Panc1 (cell line): ENCODE data around the gene SMTNL2. TPM values are rescaled to one million over a fixed set of nuclear protein-coding genes. Genes with fewer than 3 reads are reported as not detected.

Experiments
- ATAC-seq: fragments of 200-7000 bp; cut with Tn5 transposase; 2 replicates; pipeline ENCODE4 v1.9.1; 2020; ENCODE audit warnings: mild to moderate bottlenecking, moderate library complexity
- BruUV-seq: library from RNA; stranded (reverse); fragments of 400-500 nt; replicated peaks from 2 replicates; lab custom pipeline; 2021; lab: Mats Ljungman, UMichigan
- CTCF ChIA-PET: fragments of 300-600 bp; sonication (Branson Sonifier 250); formaldehyde crosslinking; loops from one replicate; lab custom pipeline; 2022; ENCODE audit warnings: antibody characterized with exemption; lab: Charles Lee
- POLR2A ChIA-PET: fragments of 300-600 bp; sonication (Branson Sonifier 250); formaldehyde crosslinking; loops from one replicate; lab custom pipeline; 2022; ENCODE audit warnings: antibody characterized with exemption; lab: Charles Lee
- DNase-seq: peaks from one replicate; pipeline ENCODE4 v3.0.0-alpha.2; 2010; ENCODE audit warnings: low read depth, low spot score
- H3K27ac ChIP-seq: 2 replicates; pipeline ENCODE4 v1.5.1; 2011; ENCODE audit warnings: mild to moderate bottlenecking, low read length, inconsistent platforms
- H3K27me3 ChIP-seq: fragments of 200-500 bp; sonication (Bioruptor generic); 2 replicates; pipeline ENCODE4 v1.6.0; 2014; ENCODE audit warnings: low read length, inconsistent platforms; ENCODE audit not compliant: control insufficient read depth, insufficient read depth
- H3K36me3 ChIP-seq: fragments of 200-500 bp; sonication (Bioruptor generic); 2 replicates; pipeline ENCODE4 v1.5.1; 2014; ENCODE audit warnings: inconsistent platforms, mild to moderate bottlenecking, low read length, moderate library complexity; ENCODE audit not compliant: control insufficient read depth, insufficient read depth
- H3K4me1 ChIP-seq: 2 replicates; pipeline ENCODE4 v1.5.1; 2011; ENCODE audit warnings: inconsistent platforms, mild to moderate bottlenecking, low read length, moderate library complexity; ENCODE audit not compliant: control insufficient read depth, insufficient read depth
- H3K4me3 ChIP-seq, 2 experiments: 2 replicates each; pipeline ENCODE4 v1.5.1; 2011 to 2012; ENCODE audit warnings: low read depth in 2 of 2, low read length in 2 of 2, mild to moderate bottlenecking in 2 of 2, inconsistent platforms in 1 of 2, moderate library complexity in 1 of 2
- H3K9me3 ChIP-seq: fragments of 200-500 bp; sonication (Bioruptor generic); 2 replicates; pipeline ENCODE4 v1.5.1; 2014; ENCODE audit warnings: low read depth, mild to moderate bottlenecking, inconsistent platforms, low read length, moderate library complexity; ENCODE audit not compliant: control insufficient read depth, insufficient read depth
- POLR2AphosphoS5 ChIP-seq: IDR thresholded peaks from 2 replicates; pipeline ENCODE4 v1.6.1; 2012; ENCODE audit warnings: mild to moderate bottlenecking, low read depth, low read length, moderate library complexity
- SIN3A ChIP-seq: IDR thresholded peaks from 2 replicates; pipeline ENCODE4 v1.6.1; 2012; ENCODE audit warnings: low read depth, mild to moderate bottlenecking, low read length, moderate library complexity, borderline replicate concordance; ENCODE audit not compliant: insufficient read depth
- TCF7L2 ChIP-seq: IDR thresholded peaks from 2 replicates; pipeline ENCODE4 v1.6.1; 2011; ENCODE audit warnings: mild to moderate bottlenecking, low read depth, low read length, inconsistent platforms
- in situ Hi-C: cut with HindIII; loops from 2 replicates; pipeline ENCODE4 v1.10.0; 2016; ENCODE audit warnings: low sequenced_read_pairs, low pct_unique_long_range_greater_than_20kb
- intact Hi-C: fragments of 100-400 bp; cut with micrococcal nuclease; formaldehyde crosslinking; loops from one replicate; pipeline ENCODE4 v1.10.0; 2022; ENCODE audit not compliant: unreplicated experiment
- total RNA-seq: library from RNA; stranded (reverse); gene quantifications from one replicate; pipeline ENCODE4 v1.2.1, GENCODE V29; 2021; ENCODE audit not compliant: unreplicated experiment
- TF ChIP-seq, protein P1 (sequence below), 2 experiments: IDR thresholded peaks; 2 replicates each; pipeline ENCODE4 v1.6.1; 2011 to 2012; ENCODE audit warnings: low read depth in 2 of 2, control low read depth in 1 of 2, low read length in 1 of 2, mild to moderate bottlenecking in 1 of 2, moderate library complexity in 1 of 2; ENCODE audit not compliant: insufficient read depth in 1 of 2
- TF ChIP-seq, protein P2 (sequence below): fragments of 450-650 bp; IDR thresholded peaks from 2 replicates; pipeline ENCODE4 v1.5.1; 2017; ENCODE audit warnings: mild to moderate bottlenecking

The SMTNL2 gene
- total RNA-seq, 1 experiment from 2014 or later, result not detected

GRCh38 chr17:4583782-4584100 lies 588 bp upstream of the SMTNL2 start:
- peak; percentile 73 for ATAC-seq
- peak overlapping the region in 1 of 2 experiments; percentile 27; a peak in 2 of 4 replicates for H3K4me3 ChIP-seq

GRCh38 chr17:4584917-4585637 lies 748 bp downstream of the SMTNL2 start:
- Histone ChIP-seq H3K27ac (no peak overlapping the region), H3K36me3 (no peaks in the 10 kb centered on the region), H3K4me1 (no peaks in the 10 kb centered on the region), H3K27me3 (no peaks in the 10 kb centered on the region; the same call in 1 of the 2 replicates), H3K4me3 (no peak overlapping the region), H3K9me3 (no peaks in the 10 kb centered on the region)
- in situ Hi-C loops, result no loop called here
- TF ChIP-seq TCF7L2 (no peak), POLR2AphosphoS5 (no peak), SIN3A (no peak)
- TF ChIP-seq, protein P1, sequence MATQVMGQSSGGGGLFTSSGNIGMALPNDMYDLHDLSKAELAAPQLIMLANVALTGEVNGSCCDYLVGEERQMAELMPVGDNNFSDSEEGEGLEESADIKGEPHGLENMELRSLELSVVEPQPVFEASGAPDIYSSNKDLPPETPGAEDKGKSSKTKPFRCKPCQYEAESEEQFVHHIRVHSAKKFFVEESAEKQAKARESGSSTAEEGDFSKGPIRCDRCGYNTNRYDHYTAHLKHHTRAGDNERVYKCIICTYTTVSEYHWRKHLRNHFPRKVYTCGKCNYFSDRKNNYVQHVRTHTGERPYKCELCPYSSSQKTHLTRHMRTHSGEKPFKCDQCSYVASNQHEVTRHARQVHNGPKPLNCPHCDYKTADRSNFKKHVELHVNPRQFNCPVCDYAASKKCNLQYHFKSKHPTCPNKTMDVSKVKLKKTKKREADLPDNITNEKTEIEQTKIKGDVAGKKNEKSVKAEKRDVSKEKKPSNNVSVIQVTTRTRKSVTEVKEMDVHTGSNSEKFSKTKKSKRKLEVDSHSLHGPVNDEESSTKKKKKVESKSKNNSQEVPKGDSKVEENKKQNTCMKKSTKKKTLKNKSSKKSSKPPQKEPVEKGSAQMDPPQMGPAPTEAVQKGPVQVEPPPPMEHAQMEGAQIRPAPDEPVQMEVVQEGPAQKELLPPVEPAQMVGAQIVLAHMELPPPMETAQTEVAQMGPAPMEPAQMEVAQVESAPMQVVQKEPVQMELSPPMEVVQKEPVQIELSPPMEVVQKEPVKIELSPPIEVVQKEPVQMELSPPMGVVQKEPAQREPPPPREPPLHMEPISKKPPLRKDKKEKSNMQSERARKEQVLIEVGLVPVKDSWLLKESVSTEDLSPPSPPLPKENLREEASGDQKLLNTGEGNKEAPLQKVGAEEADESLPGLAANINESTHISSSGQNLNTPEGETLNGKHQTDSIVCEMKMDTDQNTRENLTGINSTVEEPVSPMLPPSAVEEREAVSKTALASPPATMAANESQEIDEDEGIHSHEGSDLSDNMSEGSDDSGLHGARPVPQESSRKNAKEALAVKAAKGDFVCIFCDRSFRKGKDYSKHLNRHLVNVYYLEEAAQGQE (IDR thresholded peaks at IDR 0.05; ENCODE audit: insufficient read depth in 1 of 2, low read depth in 2 of 2, low read length in 1 of 2), result no peak
- TF ChIP-seq, protein P2, sequence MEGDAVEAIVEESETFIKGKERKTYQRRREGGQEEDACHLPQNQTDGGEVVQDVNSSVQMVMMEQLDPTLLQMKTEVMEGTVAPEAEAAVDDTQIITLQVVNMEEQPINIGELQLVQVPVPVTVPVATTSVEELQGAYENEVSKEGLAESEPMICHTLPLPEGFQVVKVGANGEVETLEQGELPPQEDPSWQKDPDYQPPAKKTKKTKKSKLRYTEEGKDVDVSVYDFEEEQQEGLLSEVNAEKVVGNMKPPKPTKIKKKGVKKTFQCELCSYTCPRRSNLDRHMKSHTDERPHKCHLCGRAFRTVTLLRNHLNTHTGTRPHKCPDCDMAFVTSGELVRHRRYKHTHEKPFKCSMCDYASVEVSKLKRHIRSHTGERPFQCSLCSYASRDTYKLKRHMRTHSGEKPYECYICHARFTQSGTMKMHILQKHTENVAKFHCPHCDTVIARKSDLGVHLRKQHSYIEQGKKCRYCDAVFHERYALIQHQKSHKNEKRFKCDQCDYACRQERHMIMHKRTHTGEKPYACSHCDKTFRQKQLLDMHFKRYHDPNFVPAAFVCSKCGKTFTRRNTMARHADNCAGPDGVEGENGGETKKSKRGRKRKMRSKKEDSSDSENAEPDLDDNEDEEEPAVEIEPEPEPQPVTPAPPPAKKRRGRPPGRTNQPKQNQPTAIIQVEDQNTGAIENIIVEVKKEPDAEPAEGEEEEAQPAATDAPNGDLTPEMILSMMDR, result no peak
- POLR2A ChIA-PET, result no interaction called here
- intact Hi-C loops, result no loop called here
- ATAC-seq (no peak), DNase-seq (no peak)
- CTCF ChIA-PET, result no interaction called here
- BruUV-seq, result no TSS peak

More at GRCh38 chr17:4583782-4584100, 588 bp upstream of the SMTNL2 start:
- Histone ChIP-seq H3K27me3 (no peaks in the 10 kb centered on the region; the same call in 1 of the 2 replicates), H3K4me1 (no peaks in the 10 kb centered on the region), H3K27ac (no peak overlapping the region), H3K36me3 (no peaks in the 10 kb centered on the region), H3K9me3 (no peaks in the 10 kb centered on the region)
- intact Hi-C loops (no loop called here), in situ Hi-C loops (no loop called here)
- ChIA-PET POLR2A (no interaction called here), CTCF (no interaction called here)
- TF ChIP-seq POLR2AphosphoS5 (no peak), TCF7L2 (no peak), SIN3A (no peak)
- TF ChIP-seq, protein P1 (IDR thresholded peaks at IDR 0.05; ENCODE audit: insufficient read depth in 1 of 2, low read depth in 2 of 2, low read length in 1 of 2), result no peak
- TF ChIP-seq, protein P2, result no peak; the same call in 1 of the 2 replicates
- no TSS peak for BruUV-seq
- DNase-seq, result no peak
